DND-41 (cell line): ENCODE measurements around the gene TRPM1.

ENCODE experiments used
- ATAC-seq: fragments of 200-7000 bp; cut with Tn5 transposase; 3 replicates; pipeline ENCODE4 v1.9.1; 2021; ENCODE audit warnings: low read depth; ENCODE audit not compliant: insufficient read depth
- DNase-seq: peaks from one replicate; pipeline ENCODE4 v3.0.0-alpha.2; 2020
- H2AFZ ChIP-seq: 2 replicates; pipeline ENCODE4 v1.6.0; 2012; ENCODE audit warnings: low read depth, low read length
- H3K27ac ChIP-seq: 2 replicates; pipeline ENCODE4 v1.5.1; 2012; ENCODE audit warnings: low read length, inconsistent platforms
- H3K27me3 ChIP-seq: fragments of 200-600 bp; sonication (generic); 2 replicates; pipeline ENCODE4 v1.6.0; 2012; ENCODE audit warnings: low read length, mild to moderate bottlenecking, inconsistent platforms; ENCODE audit not compliant: insufficient read depth, poor library complexity
- H3K36me3 ChIP-seq: 2 replicates; pipeline ENCODE4 v1.5.1; 2012; ENCODE audit warnings: low read length, inconsistent platforms; ENCODE audit not compliant: insufficient read depth
- H3K4me1 ChIP-seq: 2 replicates; pipeline ENCODE4 v1.5.1; 2012; ENCODE audit warnings: mild to moderate bottlenecking, low read length; ENCODE audit not compliant: insufficient read depth
- H3K4me2 ChIP-seq: 2 replicates; pipeline ENCODE4 v1.6.0; 2012; ENCODE audit warnings: mild to moderate bottlenecking, moderate library complexity, low read length, inconsistent platforms; ENCODE audit not compliant: insufficient read depth
- H3K4me3 ChIP-seq, 2 experiments: fragments of 200-600 bp in 1 of 2; shearing (Covaris generic) in 1 of 2; 2 replicates each; pipeline ENCODE4 v1.5.1; 2012 to 2016; ENCODE audit warnings: inconsistent platforms in 2 of 2, low read length in 2 of 2, mild to moderate bottlenecking in 2 of 2, low read depth in 1 of 2, moderate library complexity in 1 of 2
- H3K79me2 ChIP-seq: 2 replicates; pipeline ENCODE4 v1.6.0; 2012; ENCODE audit warnings: low read length, inconsistent platforms; ENCODE audit not compliant: insufficient read depth
- H3K9ac ChIP-seq: 2 replicates; pipeline ENCODE4 v1.6.0; 2012; ENCODE audit warnings: low read depth, mild to moderate bottlenecking, inconsistent platforms, low read length, moderate library complexity
- H3K9me3 ChIP-seq: 2 replicates; pipeline ENCODE4 v1.5.1; 2012; ENCODE audit warnings: low read length, moderate library complexity, mild to moderate bottlenecking, inconsistent platforms; ENCODE audit not compliant: insufficient read depth, severe bottlenecking
- H4K20me1 ChIP-seq: 2 replicates; pipeline ENCODE4 v1.6.0; 2012; ENCODE audit warnings: low read length; ENCODE audit not compliant: insufficient read depth
- EZH2 ChIP-seq: IDR thresholded peaks from 3 replicates; pipeline ENCODE4 v1.6.1; 2012; ENCODE audit warnings: borderline replicate concordance, low read depth, mild to moderate bottlenecking, moderate library complexity, low read length, inconsistent platforms; ENCODE audit not compliant: severe bottlenecking
- TF ChIP-seq, protein P1 (sequence below): IDR thresholded peaks from 2 replicates; pipeline ENCODE4 v1.5.1; 2012; ENCODE audit warnings: borderline replicate concordance, low read length, moderate library complexity, mild to moderate bottlenecking; ENCODE audit not compliant: poor library complexity, severe bottlenecking; ENCODE audit errors: extremely low read depth

TRPM1 gene

DNA sequence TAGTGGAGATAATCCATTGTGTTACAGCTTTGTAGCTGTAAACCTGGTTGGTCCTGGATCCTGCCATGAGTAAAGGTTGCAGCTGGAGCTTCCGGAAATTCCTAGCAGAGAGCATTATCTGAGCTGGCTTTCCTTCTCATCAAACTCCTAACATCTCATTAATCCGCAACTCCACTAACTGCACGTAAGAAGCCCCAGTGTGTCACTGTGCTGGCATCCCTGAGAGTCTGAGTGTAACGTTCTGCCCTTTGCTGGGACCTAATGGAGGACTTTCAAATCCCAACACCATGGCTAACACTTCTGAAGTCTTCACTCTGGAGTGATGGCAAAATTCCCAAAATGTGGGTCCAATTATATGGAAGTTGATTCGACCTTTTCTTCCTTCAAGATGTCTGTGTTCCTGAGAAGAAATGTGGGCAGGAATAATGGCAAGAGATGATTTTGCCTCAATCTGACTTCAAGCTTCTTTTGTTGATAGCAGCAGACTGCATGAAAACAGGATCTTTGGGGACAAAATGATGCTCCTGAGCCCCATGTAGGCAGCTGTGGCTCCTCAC is 9.6 kb upstream of the TRPM1 start:
- ATAC-seq (no peak), DNase-seq (no peak)
- no peaks in the 10 kb centered on the region for H3K27me3 ChIP-seq
- H3K79me2 ChIP-seq, result no peaks in the 10 kb centered on the region
- H3K36me3 ChIP-seq, result no peaks in the 10 kb centered on the region
- H3K4me3 ChIP-seq, result no peak overlapping the region
- no peaks in the 10 kb centered on the region for H4K20me1 ChIP-seq
- peaks cover 12% of the 10 kb centered on the region; the same call in 1 of the 2 replicates for H3K4me1 ChIP-seq
- H2AFZ ChIP-seq, result no peak overlapping the region
- no peak for TF ChIP-seq EZH2
- H3K4me2 ChIP-seq, result no peak overlapping the region
- H3K9ac ChIP-seq, result no peak overlapping the region
- no peaks in the 10 kb centered on the region for H3K9me3 ChIP-seq
- H3K27ac ChIP-seq, result no peak overlapping the region

DNA sequence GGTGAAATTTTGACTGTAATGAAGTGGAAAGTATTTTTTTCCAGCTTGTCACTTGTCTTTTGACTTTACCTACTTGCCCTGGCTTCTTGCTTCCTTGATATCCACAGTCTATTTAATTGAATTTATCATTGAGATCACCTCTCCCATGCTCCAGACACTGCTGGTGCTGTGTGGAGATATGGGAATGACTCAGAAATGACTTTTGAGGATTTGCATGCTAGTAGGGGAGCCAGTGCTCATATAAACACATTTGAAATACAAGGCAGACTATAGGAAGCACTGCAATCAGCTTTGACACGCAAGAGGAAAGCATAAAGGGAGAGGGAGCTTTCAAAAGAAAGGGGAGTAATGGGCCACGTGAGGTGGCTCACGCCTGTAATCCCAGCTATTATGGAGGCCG is 7.3 kb upstream of the TRPM1 start:
- Histone ChIP-seq H4K20me1 (no peaks in the 10 kb centered on the region), H3K9me3 (no peaks in the 10 kb centered on the region), H3K4me1 (peaks cover 12% of the 10 kb centered on the region; the same call in 1 of the 2 replicates), H3K9ac (no peak overlapping the region), H3K27me3 (no peaks in the 10 kb centered on the region), H3K4me2 (no peak overlapping the region), H3K79me2 (no peaks in the 10 kb centered on the region), H2AFZ (no peak overlapping the region), H3K27ac (no peak overlapping the region), H3K4me3 (no peak overlapping the region), H3K36me3 (no peaks in the 10 kb centered on the region)
- DNase-seq, result no peak
- no peak for ATAC-seq
- no peak for TF ChIP-seq EZH2
- TF ChIP-seq, protein P1, sequence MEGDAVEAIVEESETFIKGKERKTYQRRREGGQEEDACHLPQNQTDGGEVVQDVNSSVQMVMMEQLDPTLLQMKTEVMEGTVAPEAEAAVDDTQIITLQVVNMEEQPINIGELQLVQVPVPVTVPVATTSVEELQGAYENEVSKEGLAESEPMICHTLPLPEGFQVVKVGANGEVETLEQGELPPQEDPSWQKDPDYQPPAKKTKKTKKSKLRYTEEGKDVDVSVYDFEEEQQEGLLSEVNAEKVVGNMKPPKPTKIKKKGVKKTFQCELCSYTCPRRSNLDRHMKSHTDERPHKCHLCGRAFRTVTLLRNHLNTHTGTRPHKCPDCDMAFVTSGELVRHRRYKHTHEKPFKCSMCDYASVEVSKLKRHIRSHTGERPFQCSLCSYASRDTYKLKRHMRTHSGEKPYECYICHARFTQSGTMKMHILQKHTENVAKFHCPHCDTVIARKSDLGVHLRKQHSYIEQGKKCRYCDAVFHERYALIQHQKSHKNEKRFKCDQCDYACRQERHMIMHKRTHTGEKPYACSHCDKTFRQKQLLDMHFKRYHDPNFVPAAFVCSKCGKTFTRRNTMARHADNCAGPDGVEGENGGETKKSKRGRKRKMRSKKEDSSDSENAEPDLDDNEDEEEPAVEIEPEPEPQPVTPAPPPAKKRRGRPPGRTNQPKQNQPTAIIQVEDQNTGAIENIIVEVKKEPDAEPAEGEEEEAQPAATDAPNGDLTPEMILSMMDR, result no peak

DNA sequence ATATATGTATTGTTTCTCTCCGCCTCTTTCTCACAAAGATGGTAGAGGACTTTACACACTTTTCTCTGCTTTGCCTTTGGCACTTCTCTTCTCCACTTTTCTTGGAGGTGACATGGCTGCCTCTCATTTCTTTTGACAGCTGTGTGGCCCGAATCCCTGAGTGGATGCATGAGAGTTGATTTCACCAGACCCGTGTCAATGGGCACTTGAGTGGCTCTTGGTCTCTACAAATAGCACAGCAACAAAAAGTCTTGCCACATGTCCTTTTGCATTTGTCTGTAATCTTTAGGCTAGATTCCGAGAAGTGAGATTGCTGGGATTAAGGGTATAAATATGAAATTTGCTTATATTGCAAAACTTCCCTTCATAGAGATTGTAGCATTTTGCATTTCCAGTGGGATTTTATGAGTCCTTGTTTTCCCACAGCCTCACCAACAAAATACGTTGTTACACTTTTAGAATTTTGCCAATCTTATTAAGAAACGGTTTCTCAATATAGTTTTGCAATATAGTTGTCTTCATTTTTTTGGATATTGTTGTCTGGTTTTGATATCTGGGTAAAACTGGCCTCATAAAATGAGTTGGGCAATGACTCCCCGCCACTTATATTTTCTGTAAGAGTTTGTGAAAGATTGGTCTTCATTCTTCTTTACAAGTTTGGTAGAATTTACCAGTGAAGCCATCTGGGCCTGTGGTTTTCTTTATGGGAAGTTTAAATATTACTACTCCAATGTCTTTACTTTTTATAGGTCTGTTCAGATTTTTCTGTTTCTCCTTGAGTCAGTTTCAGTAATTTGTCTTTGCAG is 5.2 kb upstream of the TRPM1 start:
- H4K20me1 ChIP-seq, result no peaks in the 10 kb centered on the region
- no peak overlapping the region for H3K27ac ChIP-seq
- H3K27me3 ChIP-seq, result no peaks in the 10 kb centered on the region
- no peak for ATAC-seq
- no peaks in the 10 kb centered on the region for H3K36me3 ChIP-seq
- H3K9ac ChIP-seq, result no peak overlapping the region
- TF ChIP-seq, protein P1, result no peak
- TF ChIP-seq EZH2, result no peak
- H3K79me2 ChIP-seq, result no peaks in the 10 kb centered on the region
- H2AFZ ChIP-seq, result no peak overlapping the region
- H3K4me1 ChIP-seq, result peaks cover 12% of the 10 kb centered on the region; the same call in 1 of the 2 replicates
- no peak overlapping the region for H3K4me3 ChIP-seq
- H3K4me2 ChIP-seq, result no peak overlapping the region
- H3K9me3 ChIP-seq, result no peaks in the 10 kb centered on the region
- DNase-seq, result no peak

DNA sequence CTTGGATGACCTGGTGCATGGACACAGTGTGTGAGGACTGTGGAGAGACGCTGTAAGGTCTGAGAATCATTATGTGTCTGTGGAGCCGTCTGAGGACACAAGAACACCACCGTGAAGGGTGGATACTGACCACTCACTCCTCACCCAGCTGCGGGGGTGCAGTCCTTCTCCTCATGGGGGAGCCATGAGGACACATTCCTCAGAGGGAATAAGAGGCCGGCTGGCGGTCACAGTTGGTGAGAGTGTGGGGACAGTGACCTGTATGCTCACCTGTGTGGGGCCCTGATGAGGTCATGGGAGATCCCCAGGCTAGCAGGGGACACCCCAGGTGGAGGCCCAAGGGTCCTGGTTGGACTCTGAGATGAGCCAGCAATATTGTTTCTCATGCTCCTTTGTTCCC is 2.5 kb upstream of the TRPM1 start:
- no peak overlapping the region for H3K27ac ChIP-seq
- H2AFZ ChIP-seq, result no peak overlapping the region
- no peaks in the 10 kb centered on the region for H4K20me1 ChIP-seq
- no peak for ATAC-seq
- no peak for DNase-seq
- no peak overlapping the region for H3K9ac ChIP-seq
- no peak overlapping the region for H3K4me3 ChIP-seq
- no peaks in the 10 kb centered on the region for H3K79me2 ChIP-seq
- H3K9me3 ChIP-seq, result no peaks in the 10 kb centered on the region
- no peaks in the 10 kb centered on the region for H3K27me3 ChIP-seq
- H3K4me2 ChIP-seq, result no peak overlapping the region
- TF ChIP-seq EZH2, result no peak
- TF ChIP-seq, protein P1, result no peak
- H3K36me3 ChIP-seq, result no peaks in the 10 kb centered on the region
- H3K4me1 ChIP-seq, result no peaks in the 10 kb centered on the region
